ENCODE results near the gene MAPK14.
"Not testable (repeated sequence)": the region's sequence is repeated elsewhere in the genome, so short reads cannot be mapped to it uniquely, and the experiment has no call there.

The MAPK14 gene

DNA sequence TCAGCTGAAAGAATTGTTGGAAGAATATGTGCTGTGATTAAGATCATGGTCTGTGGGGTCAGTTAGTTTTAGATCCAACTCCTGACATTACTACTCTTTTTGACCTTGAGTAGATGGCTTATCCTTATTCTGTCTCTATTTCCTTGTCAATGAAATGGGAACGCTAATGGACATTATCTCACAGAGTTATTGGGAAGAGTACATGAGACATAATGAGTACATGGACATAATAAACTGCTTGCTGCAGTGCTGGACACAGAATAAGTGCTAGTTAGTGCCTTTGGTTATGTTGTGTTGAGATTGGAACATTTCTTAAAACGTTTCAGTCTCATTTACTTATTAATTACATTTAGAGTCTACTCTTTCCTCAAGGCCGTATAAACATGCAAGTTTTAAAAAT is 42.6 kb downstream of the MAPK14 start:
- DNase-seq = no peak

DNA sequence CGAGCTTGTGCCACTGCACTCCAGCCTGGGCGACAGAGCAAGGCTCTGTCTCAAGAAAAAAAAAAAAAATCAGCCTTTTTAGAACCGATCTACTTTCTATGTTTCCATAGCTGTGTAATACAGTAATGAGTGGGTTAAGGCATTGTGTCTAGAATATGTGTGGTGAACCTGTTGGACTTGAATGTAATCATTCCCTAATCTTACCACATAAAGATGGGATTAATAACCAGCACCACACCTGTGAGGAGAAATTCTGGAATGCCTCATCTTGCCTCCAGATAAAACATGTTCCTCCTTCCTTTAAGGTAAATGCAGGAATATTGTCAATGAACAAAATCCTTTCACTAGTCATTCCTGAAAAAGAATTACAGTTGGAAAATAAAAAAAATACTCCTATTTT is 43.7 kb downstream of the MAPK14 start:
- no peak for DNase-seq

DNA sequence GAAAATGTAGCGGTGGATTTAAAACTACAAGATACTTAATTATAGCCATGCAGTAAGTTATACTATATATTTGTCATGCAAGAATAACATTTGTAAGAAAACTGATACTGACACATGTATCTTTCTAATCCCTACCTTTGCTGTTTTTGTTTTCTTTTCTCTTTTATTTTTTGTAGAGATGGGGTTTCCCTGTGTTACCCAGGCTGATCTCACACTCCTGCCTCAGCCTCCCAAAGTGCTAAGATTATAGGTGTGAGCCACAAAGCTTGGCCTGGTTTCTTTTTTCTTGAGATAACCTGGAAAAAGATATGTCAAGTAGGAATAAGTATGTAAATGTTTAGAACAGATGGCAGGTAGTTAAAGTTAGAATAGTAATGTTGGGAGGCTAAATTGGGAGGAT is 44.1 kb downstream of the MAPK14 start:
- DNase-seq = no peak

DNA sequence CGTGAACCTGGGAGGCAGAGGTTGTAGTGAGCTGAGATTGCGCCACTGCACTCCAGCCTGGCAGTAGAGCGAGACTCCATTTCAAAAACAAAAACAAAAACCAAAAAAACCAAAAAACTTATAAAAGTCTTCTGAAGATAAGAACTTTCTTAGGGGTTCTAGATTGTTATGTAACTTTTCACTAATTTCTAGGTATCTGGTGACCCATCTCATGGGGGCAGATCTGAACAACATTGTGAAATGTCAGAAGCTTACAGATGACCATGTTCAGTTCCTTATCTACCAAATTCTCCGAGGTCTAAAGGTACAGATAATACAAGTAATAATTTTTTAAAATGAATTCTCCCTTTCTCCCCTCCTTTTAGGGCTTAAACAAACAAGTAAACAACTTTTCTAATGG is 45.1 kb downstream of the MAPK14 start:
- no peak for DNase-seq

- no peak for DNase-seq
These were observed 46.0 kb downstream of the MAPK14 start for GRCh38 chr6:36073587-36073986.

DNA sequence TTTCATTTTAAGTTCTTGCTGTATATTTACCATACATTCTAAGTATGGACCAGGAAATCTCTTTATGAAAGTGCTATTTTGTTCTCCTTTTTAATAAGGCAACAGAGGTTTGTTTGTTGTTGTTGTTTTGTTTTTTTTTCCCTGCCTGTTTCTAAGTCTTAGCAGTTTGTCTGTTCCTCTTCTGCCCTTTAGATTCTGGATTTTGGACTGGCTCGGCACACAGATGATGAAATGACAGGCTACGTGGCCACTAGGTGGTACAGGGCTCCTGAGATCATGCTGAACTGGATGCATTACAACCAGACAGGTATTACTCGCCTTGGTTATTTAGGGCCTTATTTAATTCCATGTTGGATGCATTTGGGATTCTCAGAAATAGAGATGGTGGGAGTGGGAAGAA is 48.0 kb downstream of the MAPK14 start:
- DNase-seq = peak; percentile 31

DNA sequence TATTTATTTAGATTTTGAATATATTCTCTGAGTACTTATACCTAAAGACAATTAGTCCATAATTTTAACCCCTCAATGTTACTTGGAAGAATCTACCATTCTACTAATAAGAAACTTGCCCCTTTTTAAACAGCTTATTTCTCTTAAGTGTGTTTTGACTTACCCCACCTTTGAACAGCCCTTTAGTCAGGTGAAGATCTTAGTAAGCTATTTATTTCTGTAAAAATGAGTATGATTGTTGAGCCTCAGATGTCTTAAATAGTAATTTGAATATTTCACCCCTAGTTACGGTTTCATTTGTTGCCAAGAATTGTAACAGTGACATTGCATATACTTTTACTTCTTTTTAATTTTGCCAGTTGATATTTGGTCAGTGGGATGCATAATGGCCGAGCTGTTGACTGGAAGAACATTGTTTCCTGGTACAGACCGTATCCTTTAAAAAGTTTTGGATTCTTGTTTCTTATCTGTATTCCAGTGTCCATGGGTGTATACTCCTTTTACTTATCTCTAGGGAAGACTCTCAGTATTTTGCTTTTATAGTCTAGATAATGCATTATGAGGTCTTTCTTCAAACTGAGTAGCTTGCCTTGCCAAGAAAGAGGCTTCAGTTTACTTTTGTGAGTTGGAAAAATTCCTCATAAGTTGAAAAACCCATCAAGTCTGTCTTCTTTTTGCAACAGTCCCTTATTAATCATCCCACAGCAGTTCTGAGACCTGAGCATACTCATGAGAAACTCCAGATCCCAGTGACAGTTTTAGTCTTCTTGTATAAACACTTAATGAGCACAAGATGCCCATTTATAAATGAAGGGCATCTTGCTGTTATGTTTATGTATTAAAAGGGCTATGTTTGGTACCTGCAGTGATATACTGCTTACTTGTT is 48.8 kb downstream of the MAPK14 start:
- DNase-seq = no peak

DNA sequence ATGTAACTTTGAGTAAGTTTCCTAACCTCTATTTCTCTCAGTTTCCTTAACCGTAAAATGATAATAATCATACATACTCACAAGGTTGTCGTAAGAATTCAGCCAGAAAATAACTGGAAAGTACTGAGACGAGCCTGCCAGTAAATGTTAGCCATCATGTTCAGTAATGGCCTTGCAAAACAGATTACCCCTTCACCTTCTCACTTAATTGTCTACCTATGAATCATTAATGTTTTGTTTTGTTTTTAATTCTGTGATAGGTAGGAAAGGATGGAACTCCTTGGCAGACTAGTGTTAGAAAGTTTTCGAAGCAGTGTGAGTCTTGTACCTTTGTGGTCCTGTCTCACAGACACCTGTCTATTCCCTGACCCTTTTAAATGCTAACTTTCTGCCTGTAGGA is 50.6 kb downstream of the MAPK14 start:
- no peak for DNase-seq

GRCh38 chr6:36079601-36080000 is 52.0 kb downstream of the MAPK14 start:
- DNase-seq = no peak

GRCh38 chr6:36082318-36082717 is 54.7 kb downstream of the MAPK14 start:
- DNase-seq = no peak

- DNase-seq = no peak
These were observed 55.8 kb downstream of the MAPK14 start for GRCh38 chr6:36083446-36083845.

- DNase-seq = not testable (repeated sequence)
These were observed 60.6 kb downstream of the MAPK14 start for GRCh38 chr6:36088204-36088603.

DNA sequence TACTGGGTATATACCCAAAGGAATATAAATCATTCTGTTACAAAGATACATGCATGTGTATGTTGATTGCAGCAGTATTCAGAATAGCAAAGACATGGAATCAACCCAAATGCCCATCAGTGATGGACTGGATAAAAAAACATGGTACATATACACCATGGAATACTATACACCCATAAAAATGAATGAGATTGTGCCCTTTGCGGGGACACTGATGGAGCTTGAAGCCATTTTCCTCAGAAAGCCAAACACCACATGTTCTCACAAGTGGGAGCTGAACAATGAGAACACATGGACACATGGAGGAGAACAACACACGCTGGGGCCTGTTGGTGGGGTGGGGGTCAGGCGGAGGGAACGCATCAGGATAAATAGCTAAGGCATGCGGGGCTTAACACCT is 61.4 kb downstream of the MAPK14 start:
- no peak for DNase-seq

DNA sequence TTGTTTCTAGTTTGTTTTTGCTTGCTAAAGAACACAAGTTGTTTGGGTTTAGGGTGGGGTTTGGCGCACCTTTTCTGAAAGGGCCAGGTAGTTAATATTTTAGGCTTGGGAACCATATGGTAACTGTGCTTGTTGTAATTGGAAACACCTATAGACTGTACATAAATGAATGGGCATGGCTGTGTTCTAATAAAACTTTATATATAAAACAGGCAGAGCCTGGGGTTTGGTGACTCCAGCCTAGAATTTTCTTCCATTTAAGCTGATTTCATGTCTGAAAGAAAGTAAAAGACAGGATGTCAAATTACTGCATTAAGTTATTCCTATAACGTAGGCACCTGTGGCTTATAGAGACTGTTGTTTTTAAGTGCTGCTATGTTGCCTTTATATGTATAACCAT is 66.6 kb downstream of the MAPK14 start:
- no peak for DNase-seq

GRCh38 chr6:36094753-36095496 is 67.3 kb downstream of the MAPK14 start:
- peak; percentile 84 for DNase-seq

GRCh38 chr6:36095497-36096391 is 68.1 kb downstream of the MAPK14 start:
- DNase-seq = no peak

GRCh38 chr6:36098253-36098919 is 70.8 kb downstream of the MAPK14 start:
- DNase-seq = no peak

GRCh38 chr6:36098920-36099647 is 71.5 kb downstream of the MAPK14 start:
- DNase-seq = peak; percentile 32

DNA sequence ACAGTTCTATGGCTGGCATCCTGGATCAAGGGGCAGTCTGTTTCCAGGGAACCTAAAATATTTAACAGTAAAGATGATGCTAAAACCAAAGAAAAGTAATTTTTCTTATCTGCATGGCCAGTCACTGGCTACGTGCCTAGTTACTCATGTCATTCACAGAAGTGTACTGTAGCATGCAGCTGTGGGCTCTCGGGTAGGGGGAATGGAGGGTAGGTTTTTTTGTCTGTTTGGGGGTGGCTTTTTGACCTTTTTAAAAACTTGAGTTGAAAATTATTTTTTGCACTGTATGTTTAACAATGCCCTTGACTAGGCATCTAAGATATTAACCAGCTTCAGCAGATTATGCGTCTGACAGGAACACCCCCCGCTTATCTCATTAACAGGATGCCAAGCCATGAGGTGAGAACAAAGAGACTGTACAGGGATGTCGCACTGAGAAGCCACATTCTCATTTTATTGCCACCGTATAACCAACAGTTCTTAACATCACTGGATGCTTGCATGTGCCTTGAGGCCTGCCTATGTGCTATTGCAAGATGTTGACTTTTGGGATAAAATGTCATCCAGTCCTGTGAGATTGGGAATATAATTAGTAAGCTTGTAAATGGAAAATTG is 72.4 kb downstream of the MAPK14 start:
- DNase-seq = peak; percentile 70

- DNase-seq = no peak
These were observed 74.1 kb downstream of the MAPK14 start for GRCh38 chr6:36101691-36102090.

DNA sequence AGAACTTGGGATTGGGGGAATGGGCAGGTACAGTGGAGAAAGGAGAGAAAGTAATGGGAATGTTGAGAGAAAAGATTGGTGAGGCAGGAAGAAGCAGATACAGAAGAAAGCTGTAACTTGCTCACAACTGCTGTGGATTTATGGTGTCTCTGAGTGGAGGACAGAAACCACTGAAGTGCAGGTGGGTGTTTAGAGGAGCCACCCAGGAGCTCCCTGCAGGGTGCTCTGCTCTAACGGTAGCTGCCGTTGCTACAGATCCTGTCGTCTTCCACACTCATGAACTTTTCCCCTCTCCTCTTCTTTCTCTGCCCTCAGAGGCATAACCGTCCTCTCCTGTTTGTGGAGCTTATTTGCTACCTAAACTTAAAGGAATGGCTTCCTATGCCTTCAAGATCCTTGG is 75.2 kb downstream of the MAPK14 start:
- DNase-seq = no peak
